SU-DHL-6 (cell line): ENCODE results near the gene CASS4.

Experiments used
- EZH2phosphoT487 ChIP-seq: fragments of 200-600 bp; sonication (generic), shearing (Covaris generic); conservative IDR thresholded peaks from 2 replicates; pipeline ENCODE4 v1.6.1; 2018; ENCODE audit warnings: mild to moderate bottlenecking, antibody characterized with exemption, low read length, moderate library complexity, mixed read lengths
- TF ChIP-seq, protein P1 (sequence below): fragments of 200-600 bp; sonication (generic); IDR thresholded peaks from one replicate; pipeline ENCODE4 v1.5.1; 2017; ENCODE audit warnings: antibody characterized with exemption, mild to moderate bottlenecking, low read length, moderate library complexity; ENCODE audit not compliant: insufficient read depth, poor library complexity, severe bottlenecking

DNA sequence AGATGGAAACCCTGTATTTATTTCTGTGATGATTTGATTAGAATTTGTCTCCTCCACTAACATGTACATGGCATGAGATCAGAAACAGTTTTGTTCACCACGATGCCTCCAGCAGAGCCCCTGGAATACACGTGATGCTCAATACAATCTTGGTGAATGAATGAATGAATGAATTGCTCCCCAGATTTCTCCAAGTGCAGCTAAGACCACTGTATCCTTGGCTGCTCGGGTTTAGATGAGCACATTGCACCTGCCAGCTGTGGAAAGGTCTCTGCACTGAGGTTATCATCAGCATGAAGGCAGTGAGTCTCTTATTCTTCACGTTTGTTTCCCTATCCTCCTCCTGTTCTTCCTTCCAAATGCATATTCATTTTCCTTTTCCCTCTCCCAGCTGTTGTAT is 17.9 kb downstream of the CASS4 start:
- TF ChIP-seq, protein P1, sequence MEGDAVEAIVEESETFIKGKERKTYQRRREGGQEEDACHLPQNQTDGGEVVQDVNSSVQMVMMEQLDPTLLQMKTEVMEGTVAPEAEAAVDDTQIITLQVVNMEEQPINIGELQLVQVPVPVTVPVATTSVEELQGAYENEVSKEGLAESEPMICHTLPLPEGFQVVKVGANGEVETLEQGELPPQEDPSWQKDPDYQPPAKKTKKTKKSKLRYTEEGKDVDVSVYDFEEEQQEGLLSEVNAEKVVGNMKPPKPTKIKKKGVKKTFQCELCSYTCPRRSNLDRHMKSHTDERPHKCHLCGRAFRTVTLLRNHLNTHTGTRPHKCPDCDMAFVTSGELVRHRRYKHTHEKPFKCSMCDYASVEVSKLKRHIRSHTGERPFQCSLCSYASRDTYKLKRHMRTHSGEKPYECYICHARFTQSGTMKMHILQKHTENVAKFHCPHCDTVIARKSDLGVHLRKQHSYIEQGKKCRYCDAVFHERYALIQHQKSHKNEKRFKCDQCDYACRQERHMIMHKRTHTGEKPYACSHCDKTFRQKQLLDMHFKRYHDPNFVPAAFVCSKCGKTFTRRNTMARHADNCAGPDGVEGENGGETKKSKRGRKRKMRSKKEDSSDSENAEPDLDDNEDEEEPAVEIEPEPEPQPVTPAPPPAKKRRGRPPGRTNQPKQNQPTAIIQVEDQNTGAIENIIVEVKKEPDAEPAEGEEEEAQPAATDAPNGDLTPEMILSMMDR: no peak
- no peak for TF ChIP-seq EZH2phosphoT487
